ENCODE measurements around the gene CT45A5. TPM values are rescaled to one million over a fixed set of nuclear protein-coding genes. Genes with fewer than 3 reads are reported as not detected.
A peak's percentile ranks its signal among the peaks of the same experiment; 100 is the strongest.

The CT45A5 gene
- total and polyA plus RNA-seq, 2 of the 4 experiments (the other 2 are of a cell fraction): not detected

GRCh38 chrX:135740681-135741149 lies 44.6 kb downstream of the CT45A5 start:
- Histone ChIP-seq H3K9me1 (ENCODE audit: insufficient read depth, low read length) (no peaks in the 10 kb centered on the region), H4K91ac (ENCODE audit: insufficient read depth, low read depth, low read length) (no peak overlapping the region), H2AK5ac (ENCODE audit: low read depth, low read length) (no peak overlapping the region), H2AK9ac (replicated peaks; ENCODE audit: low read depth, low read length, poor library complexity) (no peak overlapping the region), H3K4me2 (ENCODE audit: low read depth, low read length) (no peak overlapping the region), H3K14ac (replicated peaks; ENCODE audit: low read depth, low read length) (no peak overlapping the region), H3K27ac (ENCODE audit: insufficient read depth, low read length) (no peak overlapping the region), H3K18ac (ENCODE audit: low read depth, low read length) (no peak overlapping the region), H2BK120ac (ENCODE audit: low read depth, low read length) (no peak overlapping the region), H2BK5ac (ENCODE audit: low read depth, low read length, poor library complexity, severe bottlenecking) (no peak overlapping the region), H3K27me3 (ENCODE audit: control insufficient read depth, insufficient read depth, low read length) (no peaks in the 10 kb centered on the region), H3K9ac (ENCODE audit: low read depth, low read length) (no peak overlapping the region), H4K5ac (ENCODE audit: low read depth, low read length) (no peak overlapping the region), H2BK20ac (ENCODE audit: low read depth, low read length) (no peak overlapping the region), H3K56ac (ENCODE audit: extremely low read depth, insufficient read depth, low read length) (no peak overlapping the region), H3K23ac (ENCODE audit: low read depth, low read length) (no peak overlapping the region), H4K20me1 (ENCODE audit: insufficient read depth, low read length) (no peaks in the 10 kb centered on the region), H2BK15ac (ENCODE audit: low read depth, low read length) (no peak overlapping the region), H4K8ac (ENCODE audit: low read depth in 2 of 2, low read length in 2 of 2) (no peak overlapping the region), H2AFZ (replicated peaks; ENCODE audit: low read length, poor library complexity) (no peak overlapping the region), H3K36me3 (ENCODE audit: control insufficient read depth, insufficient read depth, low read length) (no peaks in the 10 kb centered on the region), H3K4ac (ENCODE audit: low read depth, low read length) (no peak overlapping the region), H3K79me1 (ENCODE audit: low read depth in 1 of 2, low read length in 2 of 2) (no peaks in the 10 kb centered on the region), H3K9me3 (ENCODE audit: control insufficient read depth, insufficient read depth, low read length) (no peaks in the 10 kb centered on the region), H3K4me3 (ENCODE audit: insufficient read depth, low read depth, low read length) (no peak overlapping the region), H3K4me1 (ENCODE audit: control insufficient read depth, insufficient read depth, low read length) (no peaks in the 10 kb centered on the region)
- intact Hi-C loops (cut with micrococcal nuclease): no loop called here
- no TSS peak for BruUV-seq (replicated peaks)
- TF ChIP-seq, protein P1, sequence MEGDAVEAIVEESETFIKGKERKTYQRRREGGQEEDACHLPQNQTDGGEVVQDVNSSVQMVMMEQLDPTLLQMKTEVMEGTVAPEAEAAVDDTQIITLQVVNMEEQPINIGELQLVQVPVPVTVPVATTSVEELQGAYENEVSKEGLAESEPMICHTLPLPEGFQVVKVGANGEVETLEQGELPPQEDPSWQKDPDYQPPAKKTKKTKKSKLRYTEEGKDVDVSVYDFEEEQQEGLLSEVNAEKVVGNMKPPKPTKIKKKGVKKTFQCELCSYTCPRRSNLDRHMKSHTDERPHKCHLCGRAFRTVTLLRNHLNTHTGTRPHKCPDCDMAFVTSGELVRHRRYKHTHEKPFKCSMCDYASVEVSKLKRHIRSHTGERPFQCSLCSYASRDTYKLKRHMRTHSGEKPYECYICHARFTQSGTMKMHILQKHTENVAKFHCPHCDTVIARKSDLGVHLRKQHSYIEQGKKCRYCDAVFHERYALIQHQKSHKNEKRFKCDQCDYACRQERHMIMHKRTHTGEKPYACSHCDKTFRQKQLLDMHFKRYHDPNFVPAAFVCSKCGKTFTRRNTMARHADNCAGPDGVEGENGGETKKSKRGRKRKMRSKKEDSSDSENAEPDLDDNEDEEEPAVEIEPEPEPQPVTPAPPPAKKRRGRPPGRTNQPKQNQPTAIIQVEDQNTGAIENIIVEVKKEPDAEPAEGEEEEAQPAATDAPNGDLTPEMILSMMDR (conservative IDR thresholded peaks at IDR 0.05; ENCODE audit: low read depth, low read length): peak; percentile 28
- no peak for TF ChIP-seq FOS (IDR thresholded peaks at IDR 0.05; ENCODE audit: low read depth, low read length)
- no CpG with 5 or more reads among the region's 18 CpGs for WGBS, 2 experiments (ENCODE audit: extremely low coverage in 2 of 2, insufficient read length in 1 of 2)
- no peak for ATAC-seq (ENCODE audit: low read depth)
- CTCF ChIA-PET: interaction anchor here (0.6 kb wide), 1 partner anchor 525 kb away, joined by 3 read pairs; no protein-coding TSS in a partner anchor
- in situ Hi-C loops (cut with MboI; ENCODE audit: low sequenced_read_pairs): no loop called here
- POLR2A ChIA-PET (ENCODE audit: unreplicated experiment): no interaction called here
- dilution Hi-C loops (cut with HindIII; ENCODE audit: low sequenced_read_pairs, unreplicated experiment): no loop called here
- no peak for DNase-seq

Data from IMR-90 (cell line).